CD4-positive, alpha-beta T cell (primary cell): Measurements from ENCODE around the gene NR2F1. TPM values are rescaled to one million over a fixed set of nuclear protein-coding genes. Genes with fewer than 3 reads are reported as not detected.

Source experiments
- ATAC-seq: fragments of 200-7000 bp; cut with Tn5 transposase; one replicate; pipeline ENCODE4 v1.10.0; 2022; ENCODE audit warnings: mild to moderate bottlenecking; ENCODE audit not compliant: poor library complexity
- CTCF ChIA-PET: fragments of 350-600 bp; sonication (Branson Sonifier 250); formaldehyde crosslinking; loops from one replicate; lab custom pipeline; 2021; ENCODE audit warnings: antibody characterized with exemption, inconsistent platforms; lab: Charles Lee
- POLR2A ChIA-PET: fragments of 350-600 bp; sonication (Branson Sonifier 250); formaldehyde crosslinking; loops from one replicate; lab custom pipeline; 2021; ENCODE audit warnings: antibody characterized with exemption, inconsistent platforms; lab: Charles Lee
- DNase-seq, 14 experiments: peaks; one replicate each; pipeline ENCODE4 v3.0.0-alpha.2; 2013 to 2020; ENCODE audit warnings: mixed read lengths in 2 of 14
- H3K27ac ChIP-seq, 2 donors: one replicate each; pipeline versions ENCODE4 v1.5.1 to v1.7.0; 2013; ENCODE audit warnings: low read length in 2 of 2, low read depth in 1 of 2, mild to moderate bottlenecking in 1 of 2
- H3K27me3 ChIP-seq, 2 experiments: 1 replicate in 1 of 2; 2 replicates in 1 of 2; pipeline versions ENCODE4 v1.6.1 to v1.7.0; 2013; ENCODE audit warnings: low read length in 2 of 2, control low read depth in 1 of 2, mild to moderate bottlenecking in 1 of 2, moderate library complexity in 1 of 2; ENCODE audit not compliant: insufficient read depth in 2 of 2, control insufficient read depth in 1 of 2
- H3K36me3 ChIP-seq: one replicate; pipeline ENCODE4 v1.6.1; 2013; ENCODE audit warnings: low read length, control low read depth; ENCODE audit not compliant: insufficient read depth
- H3K4me1 ChIP-seq: one replicate; pipeline ENCODE4 v1.6.1; 2013; ENCODE audit warnings: low read length, control low read depth; ENCODE audit not compliant: insufficient read depth
- H3K4me3 ChIP-seq: one replicate; pipeline ENCODE4 v1.5.1; 2013; ENCODE audit warnings: mild to moderate bottlenecking, low read length, moderate library complexity
- H3K9me3 ChIP-seq, 2 experiments: 1 replicate in 1 of 2; 2 replicates in 1 of 2; pipeline versions ENCODE4 v1.6.1 to v1.7.0; 2013; ENCODE audit warnings: low read length in 2 of 2, mild to moderate bottlenecking in 2 of 2, control low read depth in 1 of 2, moderate library complexity in 1 of 2; ENCODE audit not compliant: control insufficient read depth in 1 of 2, insufficient read depth in 1 of 2
- H3K27ac Mint-ChIP-seq: one replicate; pipeline ENCODE4 v1.8.0; 2020; ENCODE audit warnings: mixed read lengths
- H3K27me3 Mint-ChIP-seq: one replicate; pipeline ENCODE4 v1.8.0; 2021; ENCODE audit warnings: mixed read lengths
- H3K36me3 Mint-ChIP-seq: one replicate; pipeline ENCODE4 v1.8.0; 2021; ENCODE audit warnings: low read depth, mixed read lengths
- H3K4me1 Mint-ChIP-seq: one replicate; pipeline ENCODE4 v1.8.0; 2021; ENCODE audit warnings: low read depth, mixed read lengths
- H3K4me3 Mint-ChIP-seq: one replicate; pipeline ENCODE4 v1.8.0; 2020; ENCODE audit warnings: mild to moderate bottlenecking, mixed read lengths
- H3K9me3 Mint-ChIP-seq: one replicate; pipeline ENCODE4 v1.8.0; 2020; ENCODE audit warnings: mixed read lengths
- intact Hi-C, 2 experiments: fragments of 100-400 bp; cut with DNase I in 1 of 2; cut with micrococcal nuclease in 1 of 2; formaldehyde crosslinking; loops; one replicate each; pipeline versions ENCODE4 v1.15.1 to v1.9.0; 2023 to 2025; cut with DNase I, micrococcal nuclease
- total RNA-seq, 174 experiments: library from RNA in 2 of 174; stranded (reverse) in 2 of 174; gene quantifications; one replicate each; pipeline ENCODE4 v1.2.3 and lab custom pipeline; 2021 to 2026
- TF ChIP-seq, protein P1 (sequence below): fragments of 200-600 bp; IDR thresholded peaks from one replicate; pipeline ENCODE4 v1.8.0; 2022; ENCODE audit warnings: antibody characterized with exemption, mild to moderate bottlenecking

Gene NR2F1
- total RNA-seq, 2 experiments from 2014 or later, result not detected

- Mint-ChIP-seq H3K27ac (no peak overlapping the region), H3K4me1 (peaks cover 19% of the 10 kb centered on the region), H3K9me3 (no peaks in the 10 kb centered on the region), H3K36me3 (peaks cover 3% of the 10 kb centered on the region), H3K27me3 (peaks cover 72% of the 10 kb centered on the region), H3K4me3 (no peak overlapping the region)
- peaks cover 20 to 31% of the 10 kb centered on the region in 2 experiments for H3K27me3 ChIP-seq
- H3K27ac ChIP-seq, result no peak overlapping the region
- intact Hi-C loops, result loop anchor here (5.0 to 10.0 kb wide), 2 partner anchors 34 to 498 kb away; partner anchors contain the start of genes NR2F1 (in 1 of the 2) and NR2F1-AS1 (in 1 of the 2)
- ChIA-PET CTCF (no interaction called here), POLR2A (no interaction called here)
- H3K4me1 ChIP-seq, result peaks cover 14% of the 10 kb centered on the region
- H3K36me3 ChIP-seq, result no peaks in the 10 kb centered on the region
- DNase-seq (no peak), ATAC-seq (no peak)
- no peak overlapping the region for H3K4me3 ChIP-seq
- H3K9me3 ChIP-seq, result peaks cover 0 to 5% of the 10 kb centered on the region in 2 experiments
- TF ChIP-seq, protein P1, sequence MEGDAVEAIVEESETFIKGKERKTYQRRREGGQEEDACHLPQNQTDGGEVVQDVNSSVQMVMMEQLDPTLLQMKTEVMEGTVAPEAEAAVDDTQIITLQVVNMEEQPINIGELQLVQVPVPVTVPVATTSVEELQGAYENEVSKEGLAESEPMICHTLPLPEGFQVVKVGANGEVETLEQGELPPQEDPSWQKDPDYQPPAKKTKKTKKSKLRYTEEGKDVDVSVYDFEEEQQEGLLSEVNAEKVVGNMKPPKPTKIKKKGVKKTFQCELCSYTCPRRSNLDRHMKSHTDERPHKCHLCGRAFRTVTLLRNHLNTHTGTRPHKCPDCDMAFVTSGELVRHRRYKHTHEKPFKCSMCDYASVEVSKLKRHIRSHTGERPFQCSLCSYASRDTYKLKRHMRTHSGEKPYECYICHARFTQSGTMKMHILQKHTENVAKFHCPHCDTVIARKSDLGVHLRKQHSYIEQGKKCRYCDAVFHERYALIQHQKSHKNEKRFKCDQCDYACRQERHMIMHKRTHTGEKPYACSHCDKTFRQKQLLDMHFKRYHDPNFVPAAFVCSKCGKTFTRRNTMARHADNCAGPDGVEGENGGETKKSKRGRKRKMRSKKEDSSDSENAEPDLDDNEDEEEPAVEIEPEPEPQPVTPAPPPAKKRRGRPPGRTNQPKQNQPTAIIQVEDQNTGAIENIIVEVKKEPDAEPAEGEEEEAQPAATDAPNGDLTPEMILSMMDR, result no peak
These were observed 33.6 kb downstream of the NR2F1 start for GRCh38 chr5:93616538-93617174.

DNA sequence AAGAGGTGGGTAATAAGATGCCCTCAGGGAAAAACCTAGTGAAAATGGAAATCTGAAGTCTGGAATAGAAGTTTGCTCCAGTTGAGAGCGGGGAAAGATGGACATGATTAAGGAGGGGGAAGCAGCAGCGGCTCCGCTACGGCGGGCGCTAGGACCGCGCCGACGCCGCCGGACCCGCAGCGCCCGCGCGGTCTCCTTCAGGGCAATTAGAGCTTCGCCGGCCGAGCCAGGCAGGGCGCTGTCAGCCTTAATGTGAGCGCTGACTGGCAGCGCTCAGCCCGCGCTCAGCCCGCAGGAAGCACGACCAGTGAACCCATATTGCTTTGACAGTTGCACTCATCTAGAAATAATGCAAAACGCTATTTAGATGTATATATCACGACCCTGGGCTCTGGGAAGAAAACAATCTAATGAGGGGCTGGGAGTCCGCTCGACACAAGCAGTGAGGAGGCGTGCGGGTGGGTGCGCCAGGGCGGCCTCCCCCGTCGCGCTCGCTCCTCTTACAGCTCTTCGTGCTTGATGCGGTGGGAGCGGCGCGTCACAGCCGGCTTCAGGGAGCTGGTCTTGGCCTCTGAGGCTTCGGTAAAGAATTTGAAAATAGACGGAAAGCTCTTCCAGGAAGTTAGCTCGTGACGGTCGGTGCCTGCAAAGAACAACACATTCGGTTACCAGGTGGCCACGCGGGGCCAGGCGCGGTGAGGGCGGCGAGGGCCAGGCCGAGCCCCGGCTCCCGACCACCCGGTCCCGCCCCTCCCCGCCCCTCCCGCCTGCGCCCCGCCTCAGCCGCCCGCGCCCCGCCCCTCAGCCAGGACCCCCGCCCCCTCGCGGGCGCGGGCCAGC is 37.7 kb downstream of the NR2F1 start:
- Histone ChIP-seq H3K27me3 (peaks cover 0 to 8% of the 10 kb centered on the region in 2 experiments), H3K36me3 (no peaks in the 10 kb centered on the region), H3K4me1 (peaks cover 21% of the 10 kb centered on the region), H3K9me3 (no peaks in the 10 kb centered on the region), H3K27ac (no peak overlapping the region), H3K4me3 (peak overlapping the region; percentile 64)
- POLR2A ChIA-PET, result interaction anchor here (0.9 to 2.0 kb wide), 4 partner anchors 9 to 20 kb away, joined by 3 to 7 read pairs (median 6); no protein-coding TSS in a partner anchor
- H3K36me3 Mint-ChIP-seq, result peaks cover 3% of the 10 kb centered on the region
- intact Hi-C loops, result no loop called here
- ATAC-seq, result peak; percentile 57
- peak overlapping the region; percentile 70 for H3K27ac Mint-ChIP-seq
- TF ChIP-seq, protein P1, result no peak
- CTCF ChIA-PET, result interaction anchor here (1.2 kb wide), 1 partner anchor 181 kb away, joined by 4 read pairs; no protein-coding TSS in a partner anchor
- H3K4me1 Mint-ChIP-seq, result peaks cover 31% of the 10 kb centered on the region
- no peaks in the 10 kb centered on the region for H3K9me3 Mint-ChIP-seq
- H3K4me3 Mint-ChIP-seq, result peak overlapping the region; percentile 91
- H3K27me3 Mint-ChIP-seq, result peaks cover 35% of the 10 kb centered on the region
- peak in 12 of 14 experiments; percentile 21 to 80 (median 48) for DNase-seq

DNA sequence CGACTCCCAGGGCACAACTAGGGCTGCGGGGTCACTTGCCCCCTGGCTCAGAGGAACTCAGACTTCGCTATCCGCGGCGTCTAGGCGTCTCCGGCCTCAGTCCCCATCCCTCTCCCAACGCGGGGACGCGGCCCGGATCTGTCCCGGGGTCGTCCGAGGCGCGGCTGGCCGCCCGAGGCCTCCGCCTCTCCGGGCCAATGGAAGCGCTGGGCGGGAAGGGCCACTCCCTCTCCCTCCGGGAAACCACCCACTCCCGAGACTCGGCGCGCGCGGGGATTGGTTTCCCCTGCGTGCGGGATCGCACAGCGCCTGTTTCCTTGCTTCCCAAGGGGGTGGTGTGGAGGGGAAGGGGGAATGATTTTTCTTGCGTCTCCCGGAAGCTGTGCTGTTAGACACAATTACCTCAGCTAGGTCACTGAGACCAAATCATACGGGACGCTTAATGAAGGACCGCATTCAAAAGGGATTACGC is 38.3 kb downstream of the NR2F1 start:
- Mint-ChIP-seq H3K9me3 (no peaks in the 10 kb centered on the region), H3K27me3 (peaks cover 29% of the 10 kb centered on the region), H3K36me3 (peaks cover 3% of the 10 kb centered on the region), H3K4me3 (peak overlapping the region; percentile 39), H3K27ac (peak overlapping the region; percentile 83), H3K4me1 (peaks cover 31% of the 10 kb centered on the region)
- DNase-seq, result peak in 4 of 14 experiments; percentile 8 to 46 (median 27)
- TF ChIP-seq, protein P1, result no peak
- no peak for ATAC-seq
- intact Hi-C loops, result no loop called here
- POLR2A ChIA-PET, result interaction anchor here (0.9 to 2.0 kb wide), 5 partner anchors 8 to 20 kb away, joined by 3 to 7 read pairs (median 5); no protein-coding TSS in a partner anchor
- Histone ChIP-seq H3K27me3 (peaks cover 0 to 8% of the 10 kb centered on the region in 2 experiments), H3K4me1 (peaks cover 21% of the 10 kb centered on the region), H3K27ac (no peak overlapping the region), H3K36me3 (no peaks in the 10 kb centered on the region), H3K4me3 (peak overlapping the region; percentile 35), H3K9me3 (no peaks in the 10 kb centered on the region)
- CTCF ChIA-PET, result interaction anchor here (1.2 kb wide), 1 partner anchor 180 kb away, joined by 4 read pairs; no protein-coding TSS in a partner anchor
